ENCODE results near the gene PDX1.

- TF ChIP-seq POLR2A (IDR thresholded peaks at IDR 0.05) (no peak), CTCF (IDR thresholded peaks at IDR 0.05) (no peak), POLR2AphosphoS5 (IDR thresholded peaks at IDR 0.05) (no peak)
These were observed 35.3 kb downstream of the PDX1 start for GRCh38 chr13:27955014-27955591.
